HG02884 (cell line): ENCODE results near the gene KRT86.
"Not testable (repeated sequence)": the region's sequence is repeated elsewhere in the genome, so short reads cannot be mapped to it uniquely, and the experiment has no call there.

Experiments
- ATAC-seq: cut with Tn5 transposase; IDR thresholded peaks from one replicate; pipeline ENCODE4 v1.9.1; 2021; ENCODE audit warnings: mild to moderate bottlenecking, moderate library complexity; ENCODE audit not compliant: unreplicated experiment

Gene KRT86

DNA sequence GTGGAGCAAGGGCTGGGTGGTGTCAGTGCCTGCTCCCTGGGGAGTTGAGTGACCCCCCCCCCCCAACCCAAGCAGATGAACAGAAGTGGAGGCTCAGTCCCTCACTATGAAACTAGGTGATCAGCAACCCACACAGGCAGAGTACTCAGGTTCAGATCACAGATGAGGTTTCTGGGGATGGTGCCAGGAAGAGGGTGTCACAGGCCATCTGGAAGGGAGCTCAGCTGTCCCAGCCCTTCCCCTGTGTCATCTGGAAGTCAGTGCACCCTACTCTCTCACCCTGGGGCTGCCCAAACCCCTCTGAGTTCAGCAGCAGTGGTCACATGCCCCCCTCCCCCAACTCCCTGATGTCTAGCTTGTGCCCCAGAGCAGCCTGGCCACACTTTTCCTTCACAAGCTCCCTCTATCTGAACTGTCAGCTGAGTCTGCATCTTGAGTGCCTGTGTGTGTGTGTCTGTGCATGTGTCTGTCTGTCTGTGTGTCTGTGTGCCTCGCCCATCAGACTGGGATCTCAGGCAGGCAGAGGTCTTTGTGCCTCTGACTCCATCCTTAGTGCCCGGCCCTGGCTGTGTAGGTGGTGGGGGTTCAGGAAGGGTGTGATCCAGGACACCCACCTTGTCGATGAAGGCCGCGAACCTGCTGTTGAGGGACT is 16.2 kb downstream of the KRT86 start:
- not testable (repeated sequence) for ATAC-seq

DNA sequence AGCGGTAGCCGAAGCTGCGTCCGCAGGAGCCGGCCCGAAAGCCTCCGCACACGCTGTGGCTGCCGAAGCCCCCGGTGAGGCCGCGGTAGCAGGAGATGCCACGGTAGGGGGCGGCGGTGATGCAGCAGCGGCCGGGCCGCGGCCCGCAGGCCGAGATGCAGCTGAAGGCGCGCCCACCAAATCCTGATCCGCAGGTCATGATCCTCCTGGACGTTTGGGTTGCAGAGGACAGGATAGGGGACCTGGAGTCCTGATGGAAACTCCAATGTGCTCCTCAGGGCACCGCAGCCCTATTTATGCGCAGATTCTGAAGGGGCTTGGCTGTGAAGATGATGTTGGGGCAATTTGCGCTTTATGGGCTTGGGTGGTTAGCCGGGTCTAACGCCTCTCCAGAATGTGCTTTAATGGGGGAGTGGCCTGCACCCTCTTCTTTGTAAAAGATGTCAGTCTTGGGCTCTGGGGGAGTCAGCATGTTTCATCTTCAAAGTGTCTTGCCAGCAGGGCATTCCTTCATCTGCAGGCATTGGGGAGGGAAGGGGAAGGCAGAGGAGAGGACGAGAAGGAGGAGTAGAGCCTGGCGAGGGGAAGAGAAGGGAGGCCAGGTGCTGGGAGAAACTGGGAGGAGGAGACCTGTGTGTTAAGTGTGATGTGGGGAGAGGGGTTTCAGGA is 17.0 kb downstream of the KRT86 start, which contains the start of gene KRT81:
Gene KRT81 (minus strand): TSS at position 268 of the 669 bp plus-strand sequence. CDS start 69 bp downstream, at position 199.
- ATAC-seq = no peak

DNA sequence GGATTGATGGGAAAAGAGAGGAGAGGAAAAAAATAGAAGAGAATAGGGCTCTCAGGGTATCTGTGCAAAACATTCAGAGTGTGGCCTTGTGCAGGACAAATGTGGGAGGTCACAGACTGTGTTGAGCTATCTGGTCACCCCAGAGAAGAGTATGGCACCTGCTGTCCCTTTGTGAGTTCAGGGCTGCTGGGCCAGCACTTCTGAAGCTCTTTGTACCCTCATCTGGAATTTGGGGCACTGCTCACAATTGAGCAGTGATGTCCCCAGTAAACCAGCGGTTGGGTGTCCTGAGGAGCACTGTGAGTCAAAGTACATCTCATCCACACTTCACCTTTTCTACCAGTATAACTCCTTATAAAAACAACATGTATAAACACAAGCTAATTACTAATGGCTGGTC is 19.5 kb downstream of the KRT86 start:
- ATAC-seq = no peak

DNA sequence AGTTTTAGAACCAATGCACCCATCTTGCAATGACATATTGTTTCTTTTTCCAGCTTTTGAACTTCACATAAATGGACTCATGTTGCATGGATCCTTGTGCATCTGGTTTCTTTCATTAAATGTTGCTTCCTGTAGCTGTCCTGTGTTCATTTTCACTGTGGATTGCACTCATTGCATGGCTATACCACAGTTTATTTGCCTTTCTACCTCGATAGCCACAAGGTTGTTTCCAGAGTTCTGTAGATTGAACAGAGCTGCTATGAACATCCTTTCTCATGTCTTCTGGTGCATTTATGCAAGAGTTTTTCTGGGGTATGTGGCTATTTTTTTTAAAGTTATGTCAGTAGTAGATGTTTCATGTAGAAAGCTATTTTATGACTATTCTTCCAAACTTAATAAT is 20.4 kb downstream of the KRT86 start:
- ATAC-seq = no peak

DNA sequence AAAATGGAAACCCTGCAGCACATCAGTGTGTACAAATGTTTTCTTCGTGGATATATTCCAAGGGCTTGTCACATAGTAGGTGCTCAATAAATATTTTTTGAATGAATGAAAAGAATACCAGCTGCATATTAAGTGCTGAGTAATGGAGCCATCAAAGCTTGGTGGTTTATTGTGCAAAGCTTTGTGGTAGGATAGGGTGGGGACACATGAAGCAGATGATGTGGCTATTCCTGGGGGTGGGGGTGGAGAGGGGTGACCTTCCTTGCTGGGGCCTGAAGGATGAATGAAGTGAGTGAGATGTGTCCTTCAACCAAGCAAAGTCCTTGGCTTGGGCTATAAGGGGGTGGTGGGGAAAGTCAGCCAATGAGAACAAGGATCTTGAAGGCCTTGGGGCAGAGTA is 21.2 kb downstream of the KRT86 start:
- no peak for ATAC-seq

DNA sequence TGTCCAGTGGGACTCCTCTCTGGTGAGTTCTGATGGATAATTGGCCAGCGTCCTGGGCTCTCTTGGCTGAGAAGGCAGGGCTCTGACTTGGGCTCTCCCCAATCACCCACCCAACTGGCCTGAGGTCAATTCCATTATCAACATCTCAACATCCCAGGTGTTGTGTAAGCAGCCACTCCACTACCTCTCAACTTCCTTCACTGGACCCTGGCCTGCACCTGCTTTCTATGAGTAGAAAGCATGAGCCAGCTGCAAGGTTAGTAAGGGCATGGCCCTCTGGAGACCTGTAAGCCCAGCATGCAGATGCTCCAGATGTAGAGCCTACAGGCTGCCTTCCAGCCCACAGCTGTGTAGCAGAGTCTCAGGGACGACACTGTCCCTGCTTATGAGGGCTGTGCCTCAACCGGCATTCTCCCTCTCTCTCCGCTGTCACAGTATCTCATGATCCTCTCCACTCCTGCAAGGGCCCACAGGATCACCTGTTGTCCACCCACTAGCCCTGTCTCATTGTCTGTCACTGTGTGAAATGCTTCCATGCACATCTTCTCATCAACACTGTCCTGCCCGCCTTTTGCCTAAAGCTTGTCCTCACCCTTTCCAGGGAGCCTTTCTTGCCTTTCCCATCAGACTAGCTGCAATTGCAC is 22.2 kb downstream of the KRT86 start:
- no peak for ATAC-seq

DNA sequence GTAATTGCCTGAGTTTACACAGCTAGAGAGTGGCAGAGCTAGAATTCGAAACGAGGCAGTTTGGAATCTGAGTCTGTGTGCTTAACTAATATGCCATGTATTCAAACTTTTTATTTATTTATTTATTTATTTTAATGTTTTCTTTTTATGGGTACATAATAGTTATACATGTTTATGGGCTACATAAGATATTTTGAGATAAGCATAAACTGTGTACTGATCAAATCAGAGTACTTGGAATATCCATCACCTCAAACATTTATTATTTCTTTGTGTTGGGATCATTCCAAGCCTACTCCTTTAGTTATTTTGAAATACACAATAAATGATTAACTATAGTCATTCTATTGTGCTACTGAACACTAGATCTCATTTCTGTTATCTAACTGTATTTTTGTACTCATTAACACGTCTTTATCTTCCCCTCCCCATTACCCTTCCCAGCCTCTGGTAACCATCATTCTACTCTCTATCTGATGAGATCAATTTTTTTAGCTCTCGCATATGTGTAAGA is 24.3 kb downstream of the KRT86 start:
- no peak for ATAC-seq

DNA sequence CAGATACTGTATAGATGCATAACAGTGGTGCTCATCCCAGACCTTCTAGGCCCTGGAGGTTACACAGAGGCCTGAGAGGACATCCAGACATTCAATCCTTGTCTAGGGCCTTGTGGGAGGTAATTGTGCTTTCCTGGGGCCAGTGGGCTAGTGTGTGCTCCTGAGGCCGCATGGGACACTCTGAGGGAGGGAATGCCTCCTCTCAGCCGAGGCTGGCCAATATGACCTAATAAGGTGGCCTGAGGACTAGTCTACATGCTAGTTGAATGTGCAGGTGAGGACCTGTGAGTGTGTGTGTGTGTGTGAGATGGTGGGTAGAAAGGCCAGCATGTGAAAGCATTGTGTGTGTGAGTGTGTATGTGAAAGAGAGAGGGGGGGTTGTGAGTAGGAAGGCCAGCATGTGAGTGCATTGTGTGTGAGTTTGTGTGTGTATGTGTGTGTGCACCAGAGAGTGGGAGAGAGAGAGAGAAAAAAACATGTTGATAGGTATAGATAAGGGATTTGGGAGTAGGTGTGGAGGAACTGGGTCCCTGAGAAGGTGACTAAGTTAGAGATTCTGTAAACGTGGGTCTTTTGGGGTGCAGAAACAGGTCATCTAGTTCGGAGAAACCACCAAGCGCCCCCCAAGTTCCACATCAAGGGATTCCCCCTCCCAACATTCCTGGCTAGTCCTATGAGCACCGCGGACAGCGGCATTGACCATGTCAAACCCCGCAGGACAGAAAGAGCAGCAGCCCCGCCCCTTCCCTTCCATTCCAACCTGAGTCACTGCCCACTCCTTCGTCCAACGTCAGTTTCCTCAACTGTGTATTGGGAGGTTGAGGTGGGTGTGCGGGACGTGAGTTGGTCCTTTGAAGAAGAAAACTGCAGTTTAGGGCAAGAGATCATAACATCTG is 26.6 kb downstream of the KRT86 start:
- no peak for ATAC-seq

DNA sequence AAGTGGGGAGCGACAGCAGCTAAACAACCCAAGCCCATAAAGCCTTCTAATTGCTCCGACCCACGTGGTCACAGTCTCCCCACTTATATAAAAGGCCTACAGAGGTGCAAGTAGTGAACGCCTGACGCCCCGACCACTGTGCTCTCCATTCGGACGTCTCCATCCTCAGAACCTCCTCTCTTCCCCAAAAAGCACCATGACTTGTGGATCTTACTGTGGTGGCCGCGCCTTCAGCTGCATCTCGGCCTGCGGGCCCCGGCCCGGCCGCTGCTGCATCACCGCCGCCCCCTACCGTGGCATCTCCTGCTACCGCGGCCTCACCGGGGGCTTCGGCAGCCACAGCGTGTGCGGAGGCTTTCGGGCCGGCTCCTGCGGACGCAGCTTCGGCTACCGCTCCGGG is 27.3 kb downstream of the KRT86 start:
- not testable (repeated sequence) for ATAC-seq

DNA sequence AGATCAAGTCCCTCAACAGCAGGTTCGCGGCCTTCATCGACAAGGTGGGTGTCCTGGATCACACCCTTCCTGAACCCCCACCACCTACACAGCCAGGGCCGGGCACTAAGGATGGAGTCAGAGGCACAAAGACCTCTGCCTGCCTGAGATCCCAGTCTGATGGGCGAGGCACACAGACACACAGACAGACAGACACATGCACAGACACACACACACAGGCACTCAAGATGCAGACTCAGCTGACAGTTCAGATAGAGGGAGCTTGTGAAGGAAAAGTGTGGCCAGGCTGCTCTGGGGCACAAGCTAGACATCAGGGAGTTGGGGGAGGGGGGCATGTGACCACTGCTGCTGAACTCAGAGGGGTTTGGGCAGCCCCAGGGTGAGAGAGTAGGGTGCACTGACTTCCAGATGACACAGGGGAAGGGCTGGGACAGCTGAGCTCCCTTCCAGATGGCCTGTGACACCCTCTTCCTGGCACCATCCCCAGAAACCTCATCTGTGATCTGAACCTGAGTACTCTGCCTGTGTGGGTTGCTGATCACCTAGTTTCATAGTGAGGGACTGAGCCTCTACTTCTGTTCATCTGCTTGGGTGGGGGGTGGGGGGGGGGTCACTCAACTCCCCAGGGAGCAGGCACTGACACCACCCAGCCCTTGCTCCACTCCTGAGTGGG is 27.9 kb downstream of the KRT86 start:
- ATAC-seq = not testable (repeated sequence)

DNA sequence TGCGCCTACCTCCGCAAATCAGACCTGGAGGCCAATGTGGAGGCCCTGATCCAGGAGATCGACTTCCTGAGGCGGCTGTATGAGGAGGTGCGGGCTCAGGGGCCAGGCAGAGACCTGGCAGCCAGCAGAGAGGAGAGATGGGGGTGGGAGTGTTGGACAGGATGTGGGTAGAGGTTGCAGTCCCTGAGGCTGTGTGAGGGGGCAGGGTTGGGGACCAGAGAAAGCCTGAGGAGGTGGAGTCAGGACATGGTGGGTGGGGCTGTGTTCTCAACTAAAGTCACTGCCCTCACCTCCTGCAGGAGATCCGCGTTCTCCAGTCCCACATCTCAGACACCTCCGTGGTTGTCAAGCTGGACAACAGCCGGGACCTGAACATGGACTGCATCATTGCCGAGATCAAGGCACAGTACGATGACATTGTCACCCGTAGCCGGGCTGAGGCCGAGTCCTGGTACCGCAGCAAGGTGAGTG is 30.5 kb downstream of the KRT86 start:
- ATAC-seq = peak; percentile 67

DNA sequence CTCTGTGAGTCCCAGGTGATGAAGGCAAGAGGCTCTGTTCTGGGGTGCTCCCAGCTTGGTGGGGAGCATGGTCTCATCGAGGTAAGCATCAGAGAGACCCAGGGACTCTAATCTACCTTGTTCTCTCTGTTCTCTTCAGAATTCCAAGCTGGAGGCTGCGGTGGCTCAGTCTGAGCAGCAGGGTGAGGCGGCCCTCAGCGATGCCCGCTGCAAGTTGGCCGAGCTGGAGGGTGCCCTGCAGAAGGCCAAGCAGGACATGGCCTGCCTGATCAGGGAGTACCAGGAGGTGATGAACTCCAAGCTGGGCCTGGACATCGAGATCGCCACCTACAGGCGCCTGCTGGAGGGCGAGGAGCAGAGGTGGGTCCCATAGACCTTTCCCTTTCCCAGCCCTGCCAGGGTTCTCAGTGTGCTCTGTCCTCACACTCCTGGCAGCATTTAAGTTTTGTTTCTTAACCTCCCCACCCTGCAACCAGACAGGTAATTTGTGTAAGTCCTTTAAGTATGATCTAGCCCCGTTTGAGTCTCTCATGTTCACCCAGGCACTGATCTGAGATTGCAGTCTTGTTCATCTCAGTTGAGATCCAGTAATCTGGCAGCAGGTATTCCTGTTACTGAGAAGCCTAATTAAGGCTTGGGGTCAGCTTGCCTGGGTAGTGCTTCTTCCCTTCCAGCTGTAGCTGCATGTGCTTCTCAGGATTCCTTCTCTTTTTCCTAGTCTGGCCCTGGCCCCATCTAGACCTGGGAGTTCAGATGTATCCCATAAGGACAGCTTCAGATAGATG is 31.7 kb downstream of the KRT86 start:
- ATAC-seq = no peak

DNA sequence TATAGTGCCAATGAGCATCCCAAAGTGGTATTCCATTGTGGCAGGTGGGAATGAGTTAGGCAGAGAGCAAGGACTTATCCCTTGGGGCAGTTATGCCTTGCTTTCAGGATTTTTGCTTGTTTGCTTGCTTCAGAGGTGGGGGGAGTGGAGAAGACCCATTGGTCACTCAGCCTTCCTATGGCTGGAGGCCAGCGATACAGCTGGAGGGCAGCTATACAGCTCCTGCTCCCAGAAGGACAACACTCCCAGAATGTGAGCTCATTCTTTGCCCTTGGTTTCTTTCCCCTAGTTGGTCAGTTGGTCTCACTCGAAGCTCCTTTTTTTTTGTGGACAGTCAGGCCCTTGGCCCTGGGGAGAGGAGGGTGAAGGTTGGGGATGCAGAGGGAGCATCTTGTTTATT is 32.3 kb downstream of the KRT86 start:
- no peak for ATAC-seq

DNA sequence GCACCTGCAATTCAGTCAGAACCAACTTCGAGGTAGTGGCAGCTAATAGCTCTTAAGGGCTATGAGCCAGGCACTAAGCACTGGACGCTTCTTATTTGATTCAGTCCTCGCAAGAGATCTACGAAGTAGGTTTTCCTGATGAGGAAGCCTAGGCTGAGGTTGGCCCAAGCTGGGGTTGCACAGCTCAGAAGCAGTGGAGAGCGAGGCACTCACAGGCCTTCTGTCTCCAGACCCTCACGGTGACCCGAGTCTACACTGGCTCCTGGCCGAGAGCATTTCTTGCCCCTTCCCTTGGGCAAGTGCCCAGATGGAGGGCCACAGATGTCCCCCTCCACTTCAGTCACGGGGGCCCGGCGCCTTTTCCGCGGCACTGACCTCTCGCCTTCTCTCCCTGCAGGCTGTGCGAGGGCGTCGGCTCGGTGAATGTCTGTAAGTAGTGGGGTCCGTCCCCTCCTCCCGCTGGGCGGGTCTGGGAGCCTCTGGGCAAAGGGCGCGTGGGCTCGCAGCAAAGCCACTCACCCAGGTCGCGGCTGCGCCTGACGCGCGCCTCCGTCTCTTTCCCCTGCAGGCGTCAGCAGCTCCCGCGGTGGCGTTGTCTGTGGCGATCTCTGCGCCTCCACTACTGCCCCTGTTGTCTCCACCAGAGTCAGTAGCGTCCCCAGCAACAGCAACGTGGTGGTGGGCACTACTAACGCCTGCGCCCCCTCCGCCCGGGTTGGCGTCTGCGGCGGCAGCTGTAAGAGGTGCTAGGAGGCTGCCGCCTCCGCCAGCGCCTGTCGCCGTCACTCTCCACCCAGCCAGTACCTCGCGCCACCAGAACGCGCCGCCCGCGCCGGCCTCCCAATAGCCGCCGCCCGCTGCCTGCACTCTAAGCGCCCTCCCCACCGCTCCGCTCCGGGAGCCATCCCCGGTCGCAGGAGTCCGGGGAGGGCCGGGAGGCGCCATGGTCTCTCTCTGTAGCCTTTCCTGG is 33.7 kb downstream of the KRT86 start:
- no peak for ATAC-seq

DNA sequence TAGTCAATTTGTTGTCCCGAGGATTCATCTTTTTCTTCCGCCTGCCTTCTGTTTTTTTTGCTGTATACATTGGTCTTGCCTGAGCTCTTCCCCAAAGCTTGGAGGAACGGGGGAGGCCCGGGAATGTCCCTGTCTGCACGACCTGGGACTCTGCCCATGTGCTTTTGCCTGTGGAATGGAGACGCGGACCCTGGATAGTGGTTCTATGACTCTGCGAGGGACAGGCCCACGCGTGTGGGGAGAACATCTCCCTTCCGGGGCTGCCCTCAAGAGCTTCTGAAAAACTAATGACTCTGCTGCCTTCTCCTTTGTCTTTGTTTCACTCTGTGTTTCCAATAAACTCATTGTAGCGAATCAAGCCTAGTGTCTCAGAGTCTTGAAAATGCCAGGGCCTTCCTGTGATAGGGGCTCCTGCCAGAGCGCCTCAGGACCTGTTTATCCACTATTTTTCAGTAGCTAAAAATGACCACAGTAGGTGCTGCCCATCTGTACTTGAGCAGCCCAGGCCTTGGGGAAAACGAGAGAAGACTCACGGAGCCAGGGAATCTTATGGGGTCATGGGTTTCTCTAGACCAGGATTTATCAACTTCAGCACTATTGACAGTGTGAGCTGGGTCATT is 34.5 kb downstream of the KRT86 start:
- no peak for ATAC-seq

DNA sequence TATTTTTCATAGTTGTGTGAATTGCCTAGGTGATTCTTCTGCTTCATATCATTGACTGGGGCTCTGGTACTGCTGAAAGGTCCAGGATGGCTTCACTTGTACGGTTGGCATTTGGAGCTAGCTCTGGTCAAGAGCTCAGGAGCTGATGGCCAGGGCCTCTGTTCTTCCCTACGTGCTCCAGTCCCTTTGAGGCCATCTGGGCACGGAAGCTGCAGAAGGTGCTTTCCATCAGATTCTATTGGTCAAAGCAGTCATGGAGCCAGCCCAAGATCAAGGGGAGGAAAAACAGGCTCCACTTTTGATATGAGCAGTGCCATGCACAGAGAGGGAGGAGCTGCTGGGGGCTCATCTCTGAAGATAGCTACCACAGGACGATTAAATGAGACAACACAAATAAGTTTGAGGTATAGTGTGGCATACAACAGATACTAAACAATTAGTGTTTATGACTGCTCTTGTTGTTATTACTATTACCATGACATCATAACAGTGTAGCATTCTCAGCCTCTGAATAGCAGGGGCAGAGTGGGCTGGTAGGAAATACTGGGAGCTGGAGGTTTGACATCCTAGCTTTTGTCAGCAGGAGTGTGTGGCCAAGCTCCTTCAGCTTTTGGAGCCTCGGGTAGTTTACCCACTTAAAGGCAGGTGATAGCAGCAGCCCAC is 36.3 kb downstream of the KRT86 start:
- ATAC-seq = no peak

DNA sequence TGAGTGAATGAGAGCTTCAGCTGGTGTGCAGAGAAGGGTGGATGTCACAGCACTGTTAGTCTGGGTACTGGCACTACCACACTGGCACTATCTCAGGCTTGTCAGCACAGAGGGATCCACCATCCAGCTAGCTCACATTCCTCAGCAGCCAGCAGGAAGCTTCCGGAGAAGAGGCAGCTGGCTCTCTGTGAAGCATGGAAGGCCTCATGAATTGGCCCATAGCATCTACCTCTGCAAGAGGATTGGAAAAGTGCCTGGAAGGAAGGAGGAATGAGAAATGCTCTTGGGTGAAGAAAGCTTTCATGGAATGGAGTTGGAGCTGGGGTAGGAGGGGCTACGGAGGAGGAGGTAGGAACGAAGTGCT is 36.8 kb downstream of the KRT86 start:
- ATAC-seq = no peak
